Neuronal stem cell (in vitro differentiated cells): ENCODE measurements around the gene LYST.

Source experiments
- DNase-seq: peaks from one replicate; pipeline ENCODE4 v3.0.0-alpha.2; 2013; ENCODE audit warnings: low spot score
- H2AFZ ChIP-seq: one replicate; pipeline ENCODE4 v1.6.1; 2013; ENCODE audit warnings: mild to moderate bottlenecking, low read length, inconsistent platforms
- H2AK5ac ChIP-seq: 2 replicates; pipeline ENCODE4 v1.6.1; 2013; ENCODE audit warnings: low read depth, mild to moderate bottlenecking, inconsistent platforms, low read length, moderate library complexity, mixed read lengths
- H2BK120ac ChIP-seq: 2 replicates; pipeline ENCODE4 v1.6.1; 2013; ENCODE audit warnings: low read depth, mild to moderate bottlenecking, inconsistent platforms, low read length, moderate library complexity, mixed read lengths
- H2BK12ac ChIP-seq: one replicate; pipeline ENCODE4 v1.6.1; 2013; ENCODE audit warnings: low read length, inconsistent platforms
- H2BK15ac ChIP-seq: 2 replicates; pipeline ENCODE4 v1.6.1; 2013; ENCODE audit warnings: mild to moderate bottlenecking, low read length, inconsistent platforms, mixed read lengths
- H2BK5ac ChIP-seq: one replicate; pipeline ENCODE4 v1.6.1; 2013; ENCODE audit warnings: inconsistent platforms, mild to moderate bottlenecking, low read length, moderate library complexity
- H3K14ac ChIP-seq: one replicate; pipeline ENCODE4 v1.6.1; 2013; ENCODE audit warnings: low read length, inconsistent platforms
- H3K18ac ChIP-seq: 2 replicates; pipeline ENCODE4 v1.6.1; 2013; ENCODE audit warnings: low read length, inconsistent platforms
- H3K23ac ChIP-seq: 2 replicates; pipeline ENCODE4 v1.6.1; 2013; ENCODE audit warnings: low read depth, mild to moderate bottlenecking, mixed read lengths, low read length, inconsistent platforms; ENCODE audit not compliant: poor library complexity
- H3K27ac ChIP-seq: replicated peaks from 3 replicates; pipeline ENCODE4 v1.5.1; 2013; ENCODE audit warnings: low read length, inconsistent platforms
- H3K27me3 ChIP-seq, 3 experiments: 2 replicates each; pipeline ENCODE4 v1.6.1; 2013; ENCODE audit warnings: low read length in 3 of 3, mild to moderate bottlenecking in 2 of 3, inconsistent platforms in 1 of 3, low read depth in 1 of 3, mixed read lengths in 1 of 3, moderate library complexity in 1 of 3; ENCODE audit not compliant: control insufficient read depth in 3 of 3, insufficient read depth in 3 of 3
- H3K36me3 ChIP-seq, 2 donors: replicated peaks in 1 of 2; 2 replicates each; pipeline ENCODE4 v1.6.1; 2013; ENCODE audit warnings: low read length in 2 of 2; ENCODE audit not compliant: control insufficient read depth in 2 of 2, insufficient read depth in 2 of 2
- H3K4ac ChIP-seq: 2 replicates; pipeline ENCODE4 v1.6.1; 2013; ENCODE audit warnings: inconsistent platforms, mild to moderate bottlenecking, low read length, moderate library complexity
- H3K4me1 ChIP-seq, 2 donors: 1 replicate in 1 of 2; 2 replicates in 1 of 2; pipeline ENCODE4 v1.6.1; 2013; ENCODE audit warnings: low read length in 2 of 2, low read depth in 1 of 2; ENCODE audit not compliant: control insufficient read depth in 2 of 2, insufficient read depth in 1 of 2
- H3K4me2 ChIP-seq: one replicate; pipeline ENCODE4 v1.6.1; 2013; ENCODE audit warnings: mild to moderate bottlenecking, low read length, inconsistent platforms; ENCODE audit not compliant: insufficient read depth, poor library complexity, severe bottlenecking
- H3K4me3 ChIP-seq, 2 donors: 2 replicates each; pipeline ENCODE4 v1.5.1; 2013; ENCODE audit warnings: low read length in 2 of 2, mild to moderate bottlenecking in 2 of 2, inconsistent platforms in 1 of 2, moderate library complexity in 1 of 2
- H3K79me1 ChIP-seq: one replicate; pipeline ENCODE4 v1.6.1; 2013; ENCODE audit warnings: low read depth, mild to moderate bottlenecking, inconsistent platforms, low read length, moderate library complexity
- H3K9ac ChIP-seq: one replicate; pipeline ENCODE4 v1.6.1; 2013; ENCODE audit warnings: mild to moderate bottlenecking, low read depth, low read length, inconsistent platforms; ENCODE audit not compliant: poor library complexity
- H3K9me3 ChIP-seq, 2 donors: replicated peaks in 1 of 2; 2 replicates each; pipeline versions ENCODE3 to v1.6.1; 2013; ENCODE audit warnings: low read length in 2 of 2, mild to moderate bottlenecking in 2 of 2, inconsistent platforms in 1 of 2, low read depth in 1 of 2, mixed read lengths in 1 of 2, moderate library complexity in 1 of 2; ENCODE audit not compliant: control insufficient read depth in 2 of 2, insufficient read depth in 1 of 2
- H4K8ac ChIP-seq: one replicate; pipeline ENCODE4 v1.6.1; 2013; ENCODE audit warnings: low read depth, mild to moderate bottlenecking, inconsistent platforms, low read length, moderate library complexity
- H4K91ac ChIP-seq: one replicate; pipeline ENCODE4 v1.6.1; 2013; ENCODE audit warnings: low read length, low read depth, mild to moderate bottlenecking, inconsistent platforms; ENCODE audit not compliant: poor library complexity
- WGBS, 2 donors: extraction: QIAGEN DNeasy Blood & Tissue Kit; methylation state at CpG; one replicate each; pipeline ENCODE4 v1.1.7; 2013; ENCODE audit warnings: missing lambda C conversion rate in 2 of 2, mixed read lengths in 1 of 2; ENCODE audit not compliant: insufficient read length in 2 of 2, insufficient replicate concordance in 1 of 2; ENCODE audit errors: extremely low coverage in 2 of 2; 5-methylcytosine and 5-hydroxymethylcytosine counted together

LYST gene

GRCh38 chr1:235657269-235657668 is 209.4 kb downstream of the LYST start:
- Histone ChIP-seq H4K8ac (no peak overlapping the region), H3K36me3 (no peaks in the 10 kb centered on the region), H3K27me3 (no peaks in the 10 kb centered on the region), H2BK120ac (no peak overlapping the region), H2AK5ac (no peak overlapping the region), H2BK15ac (no peak overlapping the region), H3K18ac (no peak overlapping the region), H3K23ac (no peak overlapping the region), H3K9me3 (peaks cover 0 to 4% of the 10 kb centered on the region in 2 donors), H3K27ac (no peak overlapping the region), H2BK12ac (no peak overlapping the region), H3K9ac (no peak overlapping the region), H3K4me1 (peaks cover 0 to 3% of the 10 kb centered on the region in 2 donors), H3K79me1 (no peaks in the 10 kb centered on the region), H3K4ac (no peak overlapping the region), H2AFZ (peak overlapping the region; percentile 58), H2BK5ac (no peak overlapping the region), H3K4me2 (no peak overlapping the region), H3K4me3 (no peak overlapping the region), H4K91ac (no peak overlapping the region), H3K14ac (no peak overlapping the region)
- DNase-seq: no peak
- no CpG with 5 or more reads among the region's 5 CpGs for WGBS, 2 donors

GRCh38 chr1:235652364-235652763 is 214.3 kb downstream of the LYST start:
- H3K14ac ChIP-seq: no peak overlapping the region
- peaks cover 0 to 16% (median 16%) of the 10 kb centered on the region in 3 experiments for H3K27me3 ChIP-seq
- H3K4me1 ChIP-seq: peaks cover 5% of the 10 kb centered on the region in 2 donors
- no peak for DNase-seq
- no peak overlapping the region for H2BK12ac ChIP-seq
- no peaks in the 10 kb centered on the region for H3K79me1 ChIP-seq
- no peak overlapping the region for H2AFZ ChIP-seq
- no CpG with 5 or more reads among the region's 11 CpGs for WGBS, 2 donors
- no peaks in the 10 kb centered on the region for H3K36me3 ChIP-seq
- H2BK5ac ChIP-seq: no peak overlapping the region
- peaks cover 0 to 8% of the 10 kb centered on the region in 2 donors for H3K9me3 ChIP-seq
- H4K8ac ChIP-seq: no peak overlapping the region
- no peak overlapping the region for H3K18ac ChIP-seq
- no peak overlapping the region for H2BK15ac ChIP-seq
- H3K4ac ChIP-seq: no peak overlapping the region
- no peak overlapping the region for H2AK5ac ChIP-seq
- no peak overlapping the region for H3K23ac ChIP-seq
- no peak overlapping the region for H3K9ac ChIP-seq
- H3K27ac ChIP-seq: no peak overlapping the region
- no peak overlapping the region for H3K4me3 ChIP-seq
- no peak overlapping the region for H3K4me2 ChIP-seq
- no peak overlapping the region for H2BK120ac ChIP-seq
- no peak overlapping the region for H4K91ac ChIP-seq

- peak overlapping the region; percentile 85 for H3K4me2 ChIP-seq
- no peaks in the 10 kb centered on the region for H3K36me3 ChIP-seq
- H2AK5ac ChIP-seq: no peak overlapping the region
- peaks cover 5% of the 10 kb centered on the region in 2 donors for H3K4me1 ChIP-seq
- H2AFZ ChIP-seq: peak overlapping the region; percentile 99
- H3K27ac ChIP-seq: no peak overlapping the region
- H2BK12ac ChIP-seq: no peak overlapping the region
- H2BK120ac ChIP-seq: no peak overlapping the region
- H3K14ac ChIP-seq: no peak overlapping the region
- peak overlapping the region in 1 of 2 donors; percentile 78 for H3K4me3 ChIP-seq
- no peak for DNase-seq
- H3K23ac ChIP-seq: no peak overlapping the region
- no peak overlapping the region for H4K91ac ChIP-seq
- peaks cover 0 to 8% of the 10 kb centered on the region in 2 donors for H3K9me3 ChIP-seq
- H2BK15ac ChIP-seq: no peak overlapping the region
- no peak overlapping the region for H3K9ac ChIP-seq
- no peak overlapping the region for H2BK5ac ChIP-seq
- H3K27me3 ChIP-seq: peaks cover 0 to 16% (median 16%) of the 10 kb centered on the region in 3 experiments
- no peak overlapping the region for H3K4ac ChIP-seq
- no peak overlapping the region for H4K8ac ChIP-seq
- H3K79me1 ChIP-seq: no peaks in the 10 kb centered on the region
- WGBS, 2 donors: no CpG with 5 or more reads among the region's 10 CpGs
- no peak overlapping the region for H3K18ac ChIP-seq
Observed at GRCh38 chr1:235651170-235651806, 215.4 kb downstream of the LYST start.

GRCh38 chr1:235650341-235651169 is 216.2 kb downstream of the LYST start:
- Histone ChIP-seq H4K8ac (no peak overlapping the region), H2AK5ac (no peak overlapping the region), H2AFZ (peak overlapping the region; percentile 99), H3K79me1 (no peaks in the 10 kb centered on the region), H3K4ac (no peak overlapping the region), H3K36me3 (no peaks in the 10 kb centered on the region), H2BK120ac (no peak overlapping the region), H2BK5ac (no peak overlapping the region), H3K9me3 (peaks cover 0 to 8% of the 10 kb centered on the region in 2 donors), H4K91ac (no peak overlapping the region), H3K4me1 (peaks cover 5 to 10% of the 10 kb centered on the region in 2 donors), H3K4me3 (peak overlapping the region; percentile 78 to 91), H3K14ac (no peak overlapping the region), H3K27ac (no peak overlapping the region), H3K4me2 (peak overlapping the region; percentile 85), H2BK12ac (no peak overlapping the region), H3K23ac (peak overlapping the region; percentile 83), H3K27me3 (peaks cover 0 to 16% (median 16%) of the 10 kb centered on the region in 3 experiments), H2BK15ac (peak overlapping the region; percentile 70), H3K18ac (peak overlapping the region; percentile 96), H3K9ac (peak overlapping the region; percentile 90)
- no CpG with 5 or more reads among the region's 71 CpGs for WGBS, 2 donors
- DNase-seq: peak; percentile 53
